GM10847 (cell line): ENCODE data around the gene NPAS1.

Experiments used
- POLR2A ChIP-seq: IDR thresholded peaks from 2 replicates; pipeline ENCODE4 v1.6.1; 2011; ENCODE audit not compliant: insufficient read length; ENCODE audit errors: extremely low read depth

Gene NPAS1

DNA sequence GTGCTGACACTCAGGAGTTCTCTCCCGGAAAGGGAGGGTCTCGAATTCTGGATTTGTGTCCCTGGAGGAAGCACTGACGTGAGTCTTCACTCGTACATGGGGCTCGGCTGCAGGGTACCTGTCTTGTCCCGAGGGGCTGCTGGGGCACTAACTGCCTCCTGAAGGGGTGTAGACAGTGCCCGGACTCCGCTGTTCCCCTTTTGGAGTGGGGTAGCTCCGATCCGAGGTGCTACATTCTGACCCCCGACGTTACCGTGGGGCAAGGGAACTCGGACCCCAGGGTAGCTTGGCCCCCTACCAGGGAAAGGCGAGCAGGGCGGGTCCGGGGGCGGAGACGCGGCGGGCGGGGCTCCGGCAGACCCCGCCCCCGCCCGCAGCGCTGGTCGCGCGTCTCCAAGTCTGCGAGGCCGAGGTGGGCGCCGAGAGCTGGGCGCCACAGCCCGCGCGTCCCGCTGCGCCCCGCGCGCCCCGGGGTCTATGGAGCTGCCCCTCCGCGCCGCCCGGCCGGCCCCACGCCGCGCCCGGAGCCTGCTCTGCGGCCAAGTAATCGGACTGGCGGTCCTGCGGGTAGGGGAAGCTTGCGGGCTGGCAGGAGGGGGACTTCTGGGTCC, at the start of gene NPAS1:
Gene NPAS1, plus strand, starts transcription at position 407 of the 611 bp plus-strand sequence. CDS start 1,211 bp downstream, outside the sequence.
- no peak for TF ChIP-seq POLR2A

GRCh38 chr19:46970815-46971214, 48.8 kb upstream of the NPAS1 start:
- no peak for TF ChIP-seq POLR2A

- no peak for TF ChIP-seq POLR2A
Observed at GRCh38 chr19:46972311-46972710, 47.3 kb upstream of the NPAS1 start.

DNA sequence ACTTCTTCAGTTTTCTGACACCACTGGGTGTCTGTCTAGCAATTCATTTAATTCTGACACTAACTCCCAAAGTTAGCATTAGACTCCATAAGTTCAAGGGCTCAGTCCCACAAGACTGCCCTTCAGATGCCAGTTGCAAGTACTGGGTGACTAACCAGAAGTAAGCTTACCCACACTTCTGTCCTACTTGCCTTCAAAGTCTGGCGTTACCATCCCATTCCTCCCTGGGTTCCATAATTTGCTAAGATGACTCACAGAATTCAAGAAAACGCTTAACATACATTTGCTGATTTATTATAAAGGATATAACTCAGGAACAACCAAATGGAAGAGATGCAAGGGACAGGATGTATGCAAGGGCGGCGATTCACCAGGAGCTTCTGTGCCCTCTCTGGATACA, 45.5 kb upstream of the NPAS1 start:
- no peak for TF ChIP-seq POLR2A

- TF ChIP-seq POLR2A = no peak
Observed at GRCh38 chr19:46975011-46975924, 44.4 kb upstream of the NPAS1 start.

DNA sequence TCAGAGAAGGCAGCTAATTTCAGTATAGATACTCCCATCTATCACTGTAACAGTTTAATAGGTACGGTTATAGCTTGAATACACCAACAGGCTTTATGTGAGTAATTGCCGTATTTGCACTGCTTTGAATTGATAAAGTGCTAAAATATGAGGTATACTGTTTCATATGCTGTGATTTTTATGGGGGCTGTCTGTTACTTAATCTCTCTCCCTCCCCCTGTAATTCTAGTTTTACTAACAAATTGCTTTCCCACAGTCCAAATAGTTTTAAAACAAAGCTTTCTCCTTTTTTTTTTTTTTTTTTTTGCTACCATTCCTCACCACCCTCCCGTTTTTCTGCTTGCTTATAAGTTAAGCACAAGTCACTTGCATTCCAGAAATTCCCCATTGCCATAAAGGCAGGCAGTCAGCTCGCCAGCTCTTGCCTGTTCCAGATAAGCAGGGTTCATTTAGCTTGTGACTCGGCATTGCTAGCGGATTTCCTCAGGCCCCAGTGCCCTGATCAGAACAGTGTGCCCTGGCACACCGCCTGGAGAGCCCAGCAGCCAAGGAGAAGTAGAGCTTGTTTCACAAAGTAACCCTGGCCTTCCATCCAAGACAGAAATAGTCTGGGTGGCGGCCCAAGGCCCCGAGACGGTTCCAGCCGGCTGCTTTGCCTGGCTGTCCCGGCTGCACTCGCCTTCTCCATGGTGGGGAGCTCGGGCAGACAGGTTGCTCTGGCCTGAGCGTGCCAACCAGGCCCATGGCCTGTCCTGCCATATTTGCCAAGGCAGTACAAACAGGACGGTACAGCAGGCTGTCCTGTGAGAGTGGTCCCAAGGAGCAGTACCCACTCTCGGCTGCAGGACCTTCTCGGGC, 43.5 kb upstream of the NPAS1 start:
- no peak for TF ChIP-seq POLR2A

GRCh38 chr19:46976845-46977320, 42.8 kb upstream of the NPAS1 start:
- TF ChIP-seq POLR2A = no peak

DNA sequence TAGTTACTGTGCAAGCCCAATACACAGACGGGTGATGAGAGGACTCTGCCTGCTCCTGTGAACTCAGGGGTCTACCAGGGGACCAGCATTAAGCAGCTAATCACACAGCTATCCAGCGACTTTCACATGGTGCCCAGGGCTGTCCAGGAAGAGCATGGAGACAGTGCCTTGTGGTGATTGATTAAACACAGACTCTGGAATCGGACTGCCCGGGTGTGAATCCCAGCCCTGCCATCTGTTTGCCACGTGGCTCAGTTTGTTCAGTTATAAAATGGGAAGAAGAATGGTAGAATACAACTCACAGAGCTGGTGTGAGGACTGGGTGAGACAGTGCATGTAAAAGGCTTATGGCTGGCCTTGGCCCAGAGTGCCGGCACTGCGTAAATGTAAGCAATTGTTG, 42.1 kb upstream of the NPAS1 start:
- TF ChIP-seq POLR2A = no peak

DNA sequence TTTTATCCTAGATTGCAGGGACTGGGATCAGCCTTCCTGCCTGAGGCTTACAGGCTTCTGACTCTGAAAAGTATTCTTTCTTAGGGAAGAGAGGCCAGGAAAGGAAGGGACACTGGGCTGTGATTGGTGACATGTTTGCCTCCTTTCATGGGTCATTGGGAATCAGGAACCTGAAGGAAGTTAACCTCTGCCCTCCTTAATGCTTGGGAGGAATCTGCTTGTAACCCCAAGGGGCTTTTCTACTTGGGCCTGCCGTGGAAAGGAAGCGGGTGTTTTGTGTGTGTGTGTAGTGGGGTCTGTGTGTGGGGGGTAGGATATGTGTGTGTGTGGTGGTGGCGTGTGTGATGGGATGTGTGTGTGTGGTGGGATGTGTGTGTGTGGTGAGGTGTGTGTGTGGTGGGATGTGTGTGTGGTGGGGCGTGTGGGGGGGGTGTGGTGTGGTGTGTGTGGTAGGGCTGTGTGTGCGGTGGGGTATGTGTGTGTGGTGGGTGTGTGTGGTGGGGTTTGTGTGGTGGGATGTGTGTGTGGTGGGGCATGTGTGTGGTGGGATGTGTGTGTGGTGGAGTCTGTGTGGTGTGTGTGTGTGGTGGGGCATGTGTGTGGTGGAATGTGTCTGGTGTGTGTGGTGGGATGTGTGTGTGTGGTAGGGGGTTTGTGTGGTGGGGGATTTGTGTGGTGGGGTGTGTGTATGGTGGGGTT, 41.3 kb upstream of the NPAS1 start:
- TF ChIP-seq POLR2A = no peak

- no peak for TF ChIP-seq POLR2A
Observed at GRCh38 chr19:46979126-46980105, 40.2 kb upstream of the NPAS1 start.

DNA sequence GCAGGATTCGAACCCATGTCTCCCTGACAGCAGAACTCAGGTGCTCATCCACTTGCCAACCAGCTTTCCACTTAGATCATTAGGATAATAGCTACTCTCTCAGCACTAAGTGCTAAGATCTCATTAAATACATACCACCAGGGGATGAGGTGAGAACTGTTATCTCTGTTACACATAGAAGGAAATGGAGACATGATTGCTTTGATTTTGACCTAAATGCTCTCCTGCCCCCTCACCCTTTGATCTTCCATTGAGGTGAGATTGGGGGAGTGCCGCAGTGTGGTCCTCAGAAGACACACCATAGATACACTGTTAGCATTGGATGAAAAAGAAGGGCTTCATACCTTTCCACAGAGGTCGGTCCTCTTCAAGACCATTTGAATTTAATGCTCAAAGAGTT, 38.9 kb upstream of the NPAS1 start:
- TF ChIP-seq POLR2A = no peak

- TF ChIP-seq POLR2A = no peak
Observed at GRCh38 chr19:46981286-46981945, 38.2 kb upstream of the NPAS1 start.

DNA sequence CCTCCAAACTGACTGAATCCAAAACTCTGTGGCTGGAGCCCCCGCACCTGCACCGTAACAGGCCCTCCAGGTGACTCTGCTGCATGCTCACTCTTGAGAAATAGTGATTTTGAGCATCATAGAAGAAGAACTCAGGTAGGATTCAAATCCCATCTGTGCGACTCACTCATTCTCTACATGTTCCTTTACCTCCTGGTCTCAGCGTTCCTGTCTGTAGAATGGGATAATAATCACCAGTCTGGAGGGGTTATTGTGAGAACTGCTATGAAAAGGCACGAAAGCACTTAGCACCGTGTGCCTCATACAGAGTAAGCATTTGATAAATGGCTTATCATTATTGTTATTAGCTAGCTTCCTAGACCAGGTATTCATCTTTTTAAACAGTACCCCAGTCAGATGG, 36.5 kb upstream of the NPAS1 start:
- no peak for TF ChIP-seq POLR2A
